ENCODE results near the gene FBP1. TPM values are rescaled to one million over a fixed set of nuclear protein-coding genes. Genes with fewer than 3 reads are reported as not detected.
A peak's percentile ranks its signal among the peaks of the same experiment; 100 is the strongest.

FBP1 gene
- total RNA-seq, 4 donors from 2014 or later = 21.3 to 55.7 (median 44.6) TPM

DNA sequence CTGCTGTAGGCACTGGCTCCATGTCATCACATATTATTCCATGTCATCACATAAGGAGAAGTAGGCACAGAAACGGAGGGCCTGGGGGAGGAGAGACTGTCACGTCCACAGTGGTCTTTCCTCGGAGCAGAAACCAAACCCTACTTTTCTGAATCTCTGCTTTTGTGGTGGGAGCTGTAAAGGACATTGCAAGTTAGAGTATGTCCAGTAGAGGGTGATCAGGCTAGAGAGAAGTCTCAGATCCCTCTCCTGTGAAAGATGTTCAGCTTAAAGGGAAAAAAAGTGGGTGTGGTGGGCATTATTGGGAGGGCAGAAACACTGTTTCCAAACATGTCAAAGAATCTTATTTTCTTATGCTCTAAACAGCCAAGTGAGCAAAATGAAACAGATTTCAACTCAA, 26.3 kb downstream of the FBP1 start:
- intact Hi-C loops (cut with DNase I; ENCODE audit: low total_unique reads) (no loop called here), in situ Hi-C loops (cut with MboI; ENCODE audit: low pct_ligation_motif_present in 1 of 4, low pct_unique_long_range_greater_than_20kb in 1 of 4, low sequenced_read_pairs in 3 of 4) (no loop called here)
- H3K27me3 ChIP-seq = no peaks in the 10 kb centered on the region
- no peaks in the 10 kb centered on the region for H3K36me3 ChIP-seq
- peaks cover 5 to 30% (median 12%) of the 10 kb centered on the region in 4 donors for H3K4me1 ChIP-seq
- peak overlapping the region in 2 of 4 donors; percentile 70 to 75 for H3K27ac ChIP-seq
- DNase-seq = no peak
- H3K9me3 ChIP-seq = no peaks in the 10 kb centered on the region
- WGBS, 2 donors (ENCODE audit: low coverage in 1 of 2) = 93% methylated on average over 3 of the region's 3 CpGs; no CpG with 5 or more reads in 1 of the 2 donors
- no peak overlapping the region for H3K4me3 ChIP-seq
- TF ChIP-seq POLR2AphosphoS5 (IDR thresholded peaks at IDR 0.05) = no peak
- no peak for TF ChIP-seq EP300 (IDR thresholded peaks at IDR 0.05; ENCODE audit: low read depth)
- TF ChIP-seq POLR2A (IDR thresholded peaks at IDR 0.05) = no peak
- TF ChIP-seq CTCF (IDR thresholded peaks at IDR 0.05) = no peak

DNA sequence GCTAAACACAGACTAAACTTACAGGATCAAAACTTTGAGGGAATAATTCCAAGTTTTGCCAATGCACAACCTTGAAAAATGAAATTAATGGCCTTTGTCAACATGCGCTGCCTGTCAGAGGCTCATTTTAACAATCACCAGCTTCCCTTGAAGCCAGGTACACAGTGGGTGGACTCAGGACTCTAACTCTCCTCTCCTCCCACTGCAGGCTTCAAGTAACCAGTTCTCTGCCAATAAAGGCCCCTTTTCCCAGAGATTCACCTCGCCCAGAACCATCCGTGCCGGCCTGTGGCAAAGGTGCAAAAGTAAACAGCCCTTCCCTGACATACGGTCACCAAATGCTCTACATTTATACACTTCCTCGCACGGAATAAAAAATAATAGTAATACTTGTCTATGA, 27.2 kb downstream of the FBP1 start:
- Histone ChIP-seq H3K4me3 (no peak overlapping the region), H3K27me3 (no peaks in the 10 kb centered on the region), H3K4me1 (peaks cover 11 to 39% (median 20%) of the 10 kb centered on the region in 4 donors), H3K36me3 (no peaks in the 10 kb centered on the region), H3K27ac (peak overlapping the region; percentile 66 to 78 (median 72)), H3K9me3 (no peaks in the 10 kb centered on the region)
- in situ Hi-C loops (cut with MboI; ENCODE audit: low pct_ligation_motif_present in 1 of 4, low pct_unique_long_range_greater_than_20kb in 1 of 4, low sequenced_read_pairs in 3 of 4) = no loop called here
- intact Hi-C loops (cut with DNase I; ENCODE audit: low total_unique reads) = no loop called here
- DNase-seq = peak; percentile 50
- 37 to 44% methylated on average over 6 to 7 of the region's 7 CpGs for WGBS, 2 donors (ENCODE audit: low coverage in 1 of 2)
- no peak for TF ChIP-seq CTCF (IDR thresholded peaks at IDR 0.05)
- TF ChIP-seq EP300 (IDR thresholded peaks at IDR 0.05; ENCODE audit: low read depth) = no peak
- TF ChIP-seq POLR2A (IDR thresholded peaks at IDR 0.05) = no peak
- peak in 1 of 3 donors; percentile 18 for TF ChIP-seq POLR2AphosphoS5 (IDR thresholded peaks at IDR 0.05)

GRCh38 chr9:94611638-94612068, 27.7 kb downstream of the FBP1 start:
- no peak for TF ChIP-seq CTCF (IDR thresholded peaks at IDR 0.05)
- no peak for TF ChIP-seq POLR2AphosphoS5 (IDR thresholded peaks at IDR 0.05)
- no peak for TF ChIP-seq EP300 (IDR thresholded peaks at IDR 0.05; ENCODE audit: low read depth)
- TF ChIP-seq POLR2A (IDR thresholded peaks at IDR 0.05) = no peak
- no peaks in the 10 kb centered on the region for H3K27me3 ChIP-seq
- H3K27ac ChIP-seq = peak overlapping the region; percentile 66 to 78 (median 72)
- DNase-seq = no peak
- 62% methylated on average over 3 of the region's 3 CpGs; no CpG with 5 or more reads in 1 of the 2 donors for WGBS, 2 donors (ENCODE audit: low coverage in 1 of 2)
- in situ Hi-C loops (cut with MboI; ENCODE audit: low pct_ligation_motif_present in 1 of 4, low pct_unique_long_range_greater_than_20kb in 1 of 4, low sequenced_read_pairs in 3 of 4) = no loop called here
- H3K4me1 ChIP-seq = peaks cover 14 to 43% (median 23%) of the 10 kb centered on the region in 4 donors
- intact Hi-C loops (cut with DNase I; ENCODE audit: low total_unique reads) = no loop called here
- no peak overlapping the region for H3K4me3 ChIP-seq
- H3K9me3 ChIP-seq = no peaks in the 10 kb centered on the region
- H3K36me3 ChIP-seq = no peaks in the 10 kb centered on the region

DNA sequence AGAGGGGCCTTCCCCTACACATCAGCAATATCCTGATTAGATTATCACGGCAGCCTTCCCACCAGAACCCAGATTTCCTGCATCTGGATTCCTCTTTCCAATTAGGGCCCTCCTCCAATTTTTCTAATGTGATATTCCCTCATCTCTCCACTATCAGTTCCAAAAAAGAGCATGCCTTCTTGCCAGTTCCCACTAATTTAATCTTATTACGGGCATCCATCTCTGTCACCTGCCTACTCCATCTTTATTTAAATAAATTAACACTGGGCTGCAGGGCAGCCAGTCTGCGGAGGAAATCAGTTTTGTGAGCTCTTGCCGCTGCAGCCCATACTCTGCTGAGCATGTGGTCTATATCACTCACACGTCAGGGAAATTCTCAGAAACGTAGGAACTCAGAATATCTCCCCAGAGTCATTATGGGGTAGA, 29.1 kb downstream of the FBP1 start:
- Histone ChIP-seq H3K36me3 (no peaks in the 10 kb centered on the region), H3K27ac (peak overlapping the region in 1 of 4 donors; percentile 88), H3K4me3 (no peak overlapping the region), H3K4me1 (peaks cover 18 to 55% (median 31%) of the 10 kb centered on the region in 4 donors), H3K27me3 (no peaks in the 10 kb centered on the region), H3K9me3 (no peaks in the 10 kb centered on the region)
- no peak for DNase-seq
- in situ Hi-C loops (cut with MboI; ENCODE audit: low pct_ligation_motif_present in 1 of 4, low pct_unique_long_range_greater_than_20kb in 1 of 4, low sequenced_read_pairs in 3 of 4) (no loop called here), intact Hi-C loops (cut with DNase I; ENCODE audit: low total_unique reads) (no loop called here)
- TF ChIP-seq POLR2AphosphoS5 (IDR thresholded peaks at IDR 0.05) (no peak), EP300 (IDR thresholded peaks at IDR 0.05; ENCODE audit: low read depth) (no peak), POLR2A (IDR thresholded peaks at IDR 0.05) (no peak), CTCF (IDR thresholded peaks at IDR 0.05) (no peak)
- WGBS, 2 donors (ENCODE audit: low coverage in 1 of 2) = 76 to 84% methylated on average over 6 of the region's 6 CpGs
